ENCODE measurements around the gene ALOX5. TPM values are rescaled to one million over a fixed set of nuclear protein-coding genes. Genes with fewer than 3 reads are reported as not detected.

ALOX5 gene
- total RNA-seq, 1 experiment from 2014 or later: 3.4 TPM

DNA sequence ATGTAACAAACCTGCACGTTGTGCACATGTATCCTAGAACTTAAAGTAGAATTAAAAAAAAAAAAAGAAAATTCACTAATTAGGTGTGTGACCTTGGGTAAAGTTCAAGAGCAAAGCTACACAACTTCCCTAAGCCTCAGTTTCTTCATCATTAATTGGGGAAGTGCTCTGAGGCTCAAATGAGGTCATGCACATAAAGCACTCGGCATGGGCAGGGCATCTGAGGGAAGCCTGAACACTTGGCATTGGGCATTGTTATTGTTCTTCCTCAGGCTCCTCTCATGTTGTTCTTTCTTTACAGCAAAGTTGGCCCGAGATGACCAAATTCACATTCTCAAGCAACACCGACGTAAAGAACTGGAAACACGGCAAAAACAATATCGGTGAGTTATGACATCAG lies 21.5 kb downstream of the ALOX5 start:
- DNase-seq (ENCODE audit: low spot score) (no peak), ATAC-seq (no peak)
- H3K4me3 Mint-ChIP-seq: no peak overlapping the region
- no peak for TF ChIP-seq RORB (CRISPR knock-in tag; IDR thresholded peaks at IDR 0.05)
- no peak for TF ChIP-seq NFATC4 (CRISPR knock-in tag; IDR thresholded peaks at IDR 0.05)
- TF ChIP-seq TEAD1 (CRISPR knock-in tag; IDR thresholded peaks at IDR 0.05): no peak
- no peak for TF ChIP-seq PRRX2 (CRISPR knock-in tag; IDR thresholded peaks at IDR 0.05)
- TF ChIP-seq STAT6 (CRISPR knock-in tag; conservative IDR thresholded peaks at IDR 0.05; ENCODE audit: low read depth): no peak
- TF ChIP-seq ESRRA (CRISPR knock-in tag; IDR thresholded peaks at IDR 0.05; ENCODE audit: borderline replicate concordance): no peak
- no peak for TF ChIP-seq MXD4 (CRISPR knock-in tag; IDR thresholded peaks at IDR 0.05; ENCODE audit: borderline replicate concordance)
- TF ChIP-seq, protein P1, sequence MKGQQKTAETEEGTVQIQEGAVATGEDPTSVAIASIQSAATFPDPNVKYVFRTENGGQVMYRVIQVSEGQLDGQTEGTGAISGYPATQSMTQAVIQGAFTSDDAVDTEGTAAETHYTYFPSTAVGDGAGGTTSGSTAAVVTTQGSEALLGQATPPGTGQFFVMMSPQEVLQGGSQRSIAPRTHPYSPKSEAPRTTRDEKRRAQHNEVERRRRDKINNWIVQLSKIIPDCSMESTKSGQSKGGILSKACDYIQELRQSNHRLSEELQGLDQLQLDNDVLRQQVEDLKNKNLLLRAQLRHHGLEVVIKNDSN (CRISPR knock-in tag; IDR thresholded peaks at IDR 0.05): no peak
- TF ChIP-seq AR (CRISPR knock-in tag; IDR thresholded peaks at IDR 0.05): no peak
- TF ChIP-seq, protein P2, sequence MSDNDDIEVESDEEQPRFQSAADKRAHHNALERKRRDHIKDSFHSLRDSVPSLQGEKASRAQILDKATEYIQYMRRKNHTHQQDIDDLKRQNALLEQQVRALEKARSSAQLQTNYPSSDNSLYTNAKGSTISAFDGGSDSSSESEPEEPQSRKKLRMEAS (CRISPR knock-in tag; IDR thresholded peaks at IDR 0.05): no peak
- no peak for TF ChIP-seq ERG (CRISPR knock-in tag; IDR thresholded peaks at IDR 0.05)
- TF ChIP-seq FOXK1 (CRISPR knock-in tag; IDR thresholded peaks at IDR 0.05): no peak
- TF ChIP-seq, protein P3, sequence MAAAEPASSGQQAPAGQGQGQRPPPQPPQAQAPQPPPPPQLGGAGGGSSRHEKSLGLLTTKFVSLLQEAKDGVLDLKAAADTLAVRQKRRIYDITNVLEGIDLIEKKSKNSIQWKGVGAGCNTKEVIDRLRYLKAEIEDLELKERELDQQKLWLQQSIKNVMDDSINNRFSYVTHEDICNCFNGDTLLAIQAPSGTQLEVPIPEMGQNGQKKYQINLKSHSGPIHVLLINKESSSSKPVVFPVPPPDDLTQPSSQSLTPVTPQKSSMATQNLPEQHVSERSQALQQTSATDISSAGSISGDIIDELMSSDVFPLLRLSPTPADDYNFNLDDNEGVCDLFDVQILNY (CRISPR knock-in tag; IDR thresholded peaks at IDR 0.05): no peak
- no peak for TF ChIP-seq GABPB1 (CRISPR knock-in tag; IDR thresholded peaks at IDR 0.05)
- no peak for TF ChIP-seq JUN (CRISPR knock-in tag; IDR thresholded peaks at IDR 0.05)
- TF ChIP-seq CBFB (CRISPR knock-in tag; IDR thresholded peaks at IDR 0.05; ENCODE audit: low read depth): no peak
- TF ChIP-seq FOXP4 (CRISPR knock-in tag; IDR thresholded peaks at IDR 0.05): no peak
- TF ChIP-seq GRHL2 (CRISPR knock-in tag; IDR thresholded peaks at IDR 0.05; ENCODE audit: insufficient replicate concordance, severe bottlenecking): no peak
- TF ChIP-seq ATF1 (CRISPR knock-in tag; IDR thresholded peaks at IDR 0.05): no peak
- no peaks in the 10 kb centered on the region for H3K4me1 Mint-ChIP-seq
- POLR2A ChIA-PET: no interaction called here
- H3K36me3 Mint-ChIP-seq: peaks cover 17% of the 10 kb centered on the region
- peaks cover 43% of the 10 kb centered on the region for H3K9me3 Mint-ChIP-seq
- H3K27me3 Mint-ChIP-seq (ENCODE audit: low read depth): peaks cover 1% of the 10 kb centered on the region
- no peak overlapping the region for H3K27ac Mint-ChIP-seq
- CTCF ChIA-PET: no interaction called here

All from WTC11 (cell line).